ENCODE measurements around the gene KLK15. TPM values are rescaled to one million over a fixed set of nuclear protein-coding genes. Genes with fewer than 3 reads are reported as not detected.
"Not testable (repeated sequence)": the region's sequence is repeated elsewhere in the genome, so short reads cannot be mapped to it uniquely, and the experiment has no call there.

KLK15 gene
- total RNA-seq, 4 donors from 2014 or later, result not detected

DNA sequence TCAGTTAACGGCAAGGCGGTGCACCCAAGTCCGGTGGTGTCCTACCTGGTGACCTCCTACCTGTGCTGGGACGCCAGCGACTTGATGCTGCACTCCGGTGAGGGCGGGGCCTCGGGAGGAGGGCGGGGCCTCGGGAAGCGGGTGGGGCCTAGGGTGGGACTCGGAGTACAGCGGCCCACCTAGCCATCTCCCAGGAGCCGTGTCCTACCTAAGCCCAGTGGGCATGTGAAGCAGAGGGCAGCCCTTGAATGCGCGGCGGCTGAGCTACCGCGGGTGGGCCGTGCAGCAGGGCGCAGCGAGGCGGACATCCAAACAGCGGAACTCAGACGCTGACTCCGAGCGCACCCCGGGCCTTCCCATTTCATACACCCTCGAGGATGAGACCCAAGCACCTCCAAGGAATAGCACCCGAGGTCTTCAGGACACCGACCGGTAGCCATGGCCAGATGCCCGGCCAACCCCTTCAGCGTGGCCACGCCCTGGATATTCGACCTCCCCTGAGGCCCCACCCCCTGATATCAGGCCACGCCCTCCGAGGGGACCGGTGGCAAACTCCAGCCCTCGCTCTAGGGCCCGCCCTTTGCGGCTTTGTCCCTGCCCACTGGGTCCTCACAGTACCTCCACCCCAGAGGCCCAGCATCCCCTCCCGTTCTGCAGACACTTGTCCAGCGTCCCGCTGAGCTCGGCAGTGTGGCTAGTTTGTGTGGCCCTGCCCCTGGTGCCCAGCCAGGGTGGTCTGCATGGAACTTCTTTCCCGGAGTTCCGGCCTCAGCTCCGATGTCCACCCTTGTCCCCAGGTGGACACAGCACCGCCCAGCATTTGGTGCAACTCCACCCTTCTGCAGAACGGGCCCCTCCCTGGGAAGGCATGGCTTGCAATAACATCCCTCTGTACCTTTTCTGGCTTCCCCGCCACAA lies 15.2 kb downstream of the KLK15 start:
- ATAC-seq (ENCODE audit: low FRiP score), result no peak
- TF ChIP-seq, protein P1, sequence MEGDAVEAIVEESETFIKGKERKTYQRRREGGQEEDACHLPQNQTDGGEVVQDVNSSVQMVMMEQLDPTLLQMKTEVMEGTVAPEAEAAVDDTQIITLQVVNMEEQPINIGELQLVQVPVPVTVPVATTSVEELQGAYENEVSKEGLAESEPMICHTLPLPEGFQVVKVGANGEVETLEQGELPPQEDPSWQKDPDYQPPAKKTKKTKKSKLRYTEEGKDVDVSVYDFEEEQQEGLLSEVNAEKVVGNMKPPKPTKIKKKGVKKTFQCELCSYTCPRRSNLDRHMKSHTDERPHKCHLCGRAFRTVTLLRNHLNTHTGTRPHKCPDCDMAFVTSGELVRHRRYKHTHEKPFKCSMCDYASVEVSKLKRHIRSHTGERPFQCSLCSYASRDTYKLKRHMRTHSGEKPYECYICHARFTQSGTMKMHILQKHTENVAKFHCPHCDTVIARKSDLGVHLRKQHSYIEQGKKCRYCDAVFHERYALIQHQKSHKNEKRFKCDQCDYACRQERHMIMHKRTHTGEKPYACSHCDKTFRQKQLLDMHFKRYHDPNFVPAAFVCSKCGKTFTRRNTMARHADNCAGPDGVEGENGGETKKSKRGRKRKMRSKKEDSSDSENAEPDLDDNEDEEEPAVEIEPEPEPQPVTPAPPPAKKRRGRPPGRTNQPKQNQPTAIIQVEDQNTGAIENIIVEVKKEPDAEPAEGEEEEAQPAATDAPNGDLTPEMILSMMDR (IDR thresholded peaks at IDR 0.05), result no peak
- no peak for DNase-seq (ENCODE audit: low spot score)

DNA sequence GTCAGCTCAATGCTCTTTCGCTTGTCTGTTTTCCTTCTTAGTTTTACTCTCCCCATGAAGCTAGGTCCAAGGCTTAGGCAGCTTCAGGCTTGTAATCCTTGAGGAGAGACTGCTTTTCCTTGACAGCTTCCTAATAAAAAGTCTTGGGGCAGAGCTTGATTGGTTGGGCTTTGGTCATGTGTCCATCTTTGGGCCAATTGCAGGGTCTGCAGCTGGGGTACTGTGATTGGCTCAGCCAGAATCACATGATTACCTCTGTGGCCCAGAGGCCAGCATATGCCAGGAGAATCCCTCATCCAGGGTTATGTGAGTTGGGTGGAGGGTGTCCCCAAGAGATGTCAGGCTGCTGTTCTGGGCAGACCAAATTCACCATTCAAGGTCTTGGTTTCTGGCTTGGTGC lies 17.9 kb downstream of the KLK15 start:
- TF ChIP-seq, protein P1 (IDR thresholded peaks at IDR 0.05), result no peak
- no peak for ATAC-seq (ENCODE audit: low FRiP score)
- no peak for DNase-seq (ENCODE audit: low spot score)

DNA sequence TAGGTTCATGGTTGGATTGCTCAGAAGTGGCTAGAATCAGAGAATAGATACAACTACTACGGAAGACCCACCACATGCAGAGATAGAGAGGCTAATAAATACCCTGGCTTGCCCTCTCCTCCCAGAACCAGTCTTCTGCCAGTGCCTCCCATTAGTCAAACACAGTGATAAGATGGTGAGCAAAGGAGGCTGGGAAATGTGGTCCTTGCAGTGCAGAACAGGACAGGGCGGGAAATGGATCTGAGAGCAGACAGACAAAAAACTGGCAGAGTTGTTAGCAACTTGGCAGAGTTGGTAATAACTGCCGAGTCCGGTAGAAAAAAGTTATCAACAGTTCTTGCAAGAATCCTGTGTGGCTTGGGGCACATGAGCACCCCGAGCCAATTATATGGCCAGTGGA lies 18.5 kb downstream of the KLK15 start:
- ATAC-seq (ENCODE audit: low FRiP score), result no peak
- DNase-seq (ENCODE audit: low spot score), result no peak
- TF ChIP-seq, protein P1 (IDR thresholded peaks at IDR 0.05), result no peak

DNA sequence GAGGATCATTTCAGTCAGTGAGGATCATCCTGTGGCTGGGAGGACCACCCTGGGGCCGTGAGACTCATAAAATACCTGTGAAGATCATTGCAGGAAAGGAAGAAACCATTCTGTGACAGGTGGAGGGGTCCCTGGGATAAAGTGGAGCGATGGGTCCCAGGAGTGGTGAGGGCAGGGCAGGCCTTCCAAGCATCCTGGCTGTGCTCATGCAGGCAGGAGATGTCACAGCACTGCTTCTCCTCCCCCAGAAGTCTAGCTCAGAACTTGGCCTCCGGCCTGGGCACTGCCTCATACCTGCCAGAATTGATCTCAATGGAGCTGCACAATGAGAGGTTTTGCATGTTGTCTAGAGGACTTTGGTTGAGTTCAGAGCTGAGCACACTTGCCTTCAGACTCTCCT lies 20.9 kb downstream of the KLK15 start:
- TF ChIP-seq, protein P1 (IDR thresholded peaks at IDR 0.05), result no peak
- DNase-seq (ENCODE audit: low spot score), result no peak
- ATAC-seq (ENCODE audit: low FRiP score), result no peak

DNA sequence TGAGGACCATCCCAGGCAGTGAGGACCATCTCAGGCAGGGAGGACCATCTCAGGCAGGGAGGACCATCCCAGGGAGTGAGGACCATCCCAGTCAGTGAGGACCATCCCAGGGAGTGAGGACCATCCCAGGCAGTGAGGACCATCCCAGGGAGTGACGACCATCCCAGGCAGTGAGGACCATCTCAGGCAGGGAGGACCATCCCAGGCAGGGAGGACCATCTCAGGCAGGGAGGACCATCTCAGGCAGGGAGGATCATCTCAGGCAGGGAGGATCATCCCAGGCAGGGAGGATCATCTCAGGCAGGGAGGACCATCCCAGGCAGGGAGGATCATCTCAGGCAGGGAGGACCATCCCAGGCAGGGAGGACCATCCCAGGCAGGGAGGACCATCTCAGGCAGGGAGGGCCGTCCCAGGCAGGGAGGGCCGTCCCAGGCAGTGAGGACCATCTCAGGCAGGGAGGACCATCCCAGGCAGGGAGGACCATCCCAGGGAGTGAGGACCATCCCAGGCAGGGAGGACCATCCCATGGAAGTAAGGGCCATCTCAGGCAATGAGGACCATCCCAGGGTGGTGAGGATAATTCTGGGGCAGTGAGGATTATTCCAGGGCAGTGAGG lies 21.6 kb downstream of the KLK15 start:
- DNase-seq (ENCODE audit: low spot score); ATAC-seq (ENCODE audit: low FRiP score): not testable (repeated sequence)

DNA sequence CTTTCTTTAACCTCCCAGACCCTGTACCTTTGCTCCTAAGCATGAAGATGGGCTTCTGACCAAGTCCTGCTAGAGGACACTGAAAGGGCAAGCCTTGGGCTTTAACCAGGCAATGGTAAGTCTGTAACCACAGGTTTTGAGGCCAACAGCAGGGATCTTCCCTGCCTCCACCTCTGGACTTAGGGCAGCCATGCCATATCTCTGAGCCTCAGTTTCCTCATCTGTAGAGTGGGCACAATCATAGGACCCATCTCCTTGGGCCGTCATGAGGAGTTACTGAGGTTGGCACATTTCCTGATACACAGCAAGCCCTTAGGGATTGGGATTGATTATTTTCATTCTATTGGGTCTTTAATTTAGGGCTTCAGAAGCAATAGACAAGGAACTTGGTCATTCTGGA lies 24.5 kb downstream of the KLK15 start:
- TF ChIP-seq, protein P1 (IDR thresholded peaks at IDR 0.05), result no peak
- ATAC-seq (ENCODE audit: low FRiP score) (no peak), DNase-seq (ENCODE audit: low spot score) (no peak)

DNA sequence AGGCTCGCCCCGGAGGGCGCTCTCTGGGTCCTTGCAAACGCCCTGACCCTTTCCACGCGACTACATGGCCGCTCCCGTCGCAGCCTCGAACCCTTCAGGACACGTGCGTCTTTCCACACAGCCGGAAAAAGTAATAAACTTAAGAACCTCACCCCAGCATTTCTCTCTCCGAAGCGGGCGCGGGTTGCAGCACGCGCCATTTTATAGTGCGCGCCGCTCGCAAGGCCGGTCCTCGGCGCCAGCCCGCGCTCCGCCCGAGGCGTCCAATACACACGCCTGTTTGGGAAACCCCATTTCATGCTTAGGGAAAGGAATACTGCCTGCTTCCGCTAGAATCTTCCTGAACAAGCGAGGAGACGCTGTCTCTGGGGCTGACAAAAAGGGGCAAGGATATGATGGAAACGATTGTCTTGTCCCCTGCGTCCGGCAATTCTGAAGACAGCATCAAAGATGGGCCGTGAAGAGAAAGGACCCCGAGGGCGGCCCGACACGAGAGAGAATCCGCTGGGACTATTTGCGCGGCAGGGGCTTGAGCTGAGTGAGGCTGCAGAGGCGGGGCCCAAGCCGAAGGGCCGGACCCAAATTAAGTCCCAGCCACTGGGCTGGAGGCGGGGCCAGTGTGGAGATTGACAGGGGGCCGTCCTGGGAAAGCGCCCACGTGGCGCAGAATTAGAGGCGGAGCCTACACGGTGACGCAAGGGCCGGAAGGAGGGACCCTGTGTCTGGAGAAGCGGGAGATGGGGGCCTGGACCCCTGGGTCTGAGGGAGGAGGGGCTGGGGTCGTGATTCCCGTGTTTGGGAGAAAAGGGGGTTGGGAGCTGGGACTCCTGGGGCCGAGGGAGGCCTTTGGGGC lies 28.7 kb downstream of the KLK15 start:
- peak; percentile 93 for DNase-seq (ENCODE audit: low spot score)
- TF ChIP-seq, protein P1 (IDR thresholded peaks at IDR 0.05), result no peak
- peak; percentile 100 for ATAC-seq (ENCODE audit: low FRiP score)

Measured in omental fat pad (tissue), 4 donors.